GM12874 (cell line): ENCODE measurements around the gene CCDC30.

Experiments used
- CTCF ChIP-seq: IDR thresholded peaks from 2 replicates; pipeline ENCODE4 v1.5.1; 2011; ENCODE audit warnings: low read depth, mild to moderate bottlenecking, control low read depth, low read length, moderate library complexity; ENCODE audit not compliant: insufficient read depth

CCDC30 gene

DNA sequence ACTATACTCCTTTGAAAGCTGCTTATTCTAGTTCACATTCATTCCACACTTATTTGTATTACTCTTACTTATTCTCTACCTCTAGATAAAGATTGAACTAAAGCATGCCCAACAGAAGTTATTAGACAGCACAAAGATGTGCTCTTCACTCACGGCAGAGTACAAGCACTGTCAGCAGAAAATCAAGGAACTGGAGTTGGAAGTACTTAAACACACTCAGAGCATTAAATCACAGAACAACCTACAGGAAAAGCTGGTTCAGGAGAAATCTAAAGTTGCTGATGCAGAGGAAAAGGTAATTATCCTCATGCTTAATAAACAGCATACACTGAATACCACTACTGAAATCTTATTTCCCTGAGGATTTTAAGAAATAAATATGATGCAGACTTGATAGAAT lies 113.8 kb downstream of the CCDC30 start:
- TF ChIP-seq CTCF, result no peak

GRCh38 chr1:42586016-42586415 lies 122.9 kb downstream of the CCDC30 start:
- no peak for TF ChIP-seq CTCF

GRCh38 chr1:42587753-42588152 lies 124.7 kb downstream of the CCDC30 start:
- TF ChIP-seq CTCF, result no peak

GRCh38 chr1:42592811-42593210 lies 129.7 kb downstream of the CCDC30 start:
- TF ChIP-seq CTCF, result no peak

- TF ChIP-seq CTCF, result no peak
Observed at GRCh38 chr1:42593486-42594100, 130.5 kb downstream of the CCDC30 start.

DNA sequence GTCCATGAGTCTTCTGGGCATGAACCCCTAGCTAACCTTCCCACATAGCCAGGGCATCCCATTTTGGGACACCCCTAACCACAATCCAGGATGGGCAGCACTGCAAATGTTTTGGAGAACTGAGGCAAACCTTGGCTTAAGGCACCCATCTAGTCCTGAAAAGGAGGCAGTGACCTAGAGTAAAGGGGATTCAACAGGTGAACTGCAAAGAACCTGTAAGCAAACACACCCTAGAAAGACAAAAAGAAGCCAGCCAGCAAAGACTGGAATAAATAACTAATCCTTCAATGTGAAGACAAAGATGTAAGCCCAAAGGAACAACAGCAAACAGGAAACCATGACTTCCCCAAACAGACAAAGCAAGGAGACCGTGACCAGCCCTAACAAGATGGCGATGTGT lies 138.4 kb downstream of the CCDC30 start:
- TF ChIP-seq CTCF, result no peak

DNA sequence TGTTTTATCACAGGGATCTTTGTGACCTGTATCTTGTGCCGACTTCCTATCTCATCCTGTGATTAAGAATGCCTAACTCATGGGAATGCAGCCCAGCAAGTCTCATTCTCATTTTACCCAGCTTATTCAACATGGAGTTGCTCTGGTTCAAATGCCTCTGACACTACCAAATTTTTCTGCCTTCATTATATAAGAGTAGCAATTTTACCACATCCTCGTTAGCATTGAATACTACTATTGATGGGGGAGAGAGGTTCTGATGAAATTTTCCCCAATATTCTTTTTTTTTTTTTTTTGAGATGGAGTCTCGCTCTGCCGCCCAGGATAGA lies 150.7 kb downstream of the CCDC30 start:
- no peak for TF ChIP-seq CTCF

DNA sequence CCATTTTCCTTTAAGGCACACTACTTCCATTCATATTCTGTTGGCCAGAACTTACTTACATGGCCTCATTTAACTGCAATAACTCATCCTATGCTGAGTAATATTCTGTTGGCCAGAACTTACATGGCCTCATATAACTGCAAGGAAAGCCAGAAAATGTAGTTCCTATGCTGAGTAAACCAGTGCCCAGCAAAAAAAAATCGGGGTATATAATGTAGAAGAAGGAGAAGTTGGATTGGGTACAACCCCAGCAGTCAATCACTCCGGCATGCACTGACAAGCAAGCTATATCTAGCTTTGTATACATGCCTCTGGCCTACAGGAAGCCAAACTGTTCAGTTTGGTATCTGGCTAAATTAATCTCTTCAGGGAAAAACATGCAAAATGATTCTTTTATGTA lies 155.8 kb downstream of the CCDC30 start:
- TF ChIP-seq CTCF, result no peak
